GM18951 (cell line): ENCODE data around the gene STPG3.

Experiments used
- POLR2A ChIP-seq: IDR thresholded peaks from 4 replicates; pipeline ENCODE4 v1.6.1; 2011; ENCODE audit warnings: mild to moderate bottlenecking; ENCODE audit not compliant: insufficient read length, insufficient read depth; ENCODE audit errors: extremely low read depth
- in situ Hi-C: fragments of 300-500 bp; cut with MboI; formaldehyde crosslinking; loops from one replicate; pipeline ENCODE4 v1.12.0; 2022; ENCODE audit warnings: low sequenced_read_pairs, mixed read lengths, inconsistent platforms; ENCODE audit not compliant: unreplicated experiment

STPG3 gene

DNA sequence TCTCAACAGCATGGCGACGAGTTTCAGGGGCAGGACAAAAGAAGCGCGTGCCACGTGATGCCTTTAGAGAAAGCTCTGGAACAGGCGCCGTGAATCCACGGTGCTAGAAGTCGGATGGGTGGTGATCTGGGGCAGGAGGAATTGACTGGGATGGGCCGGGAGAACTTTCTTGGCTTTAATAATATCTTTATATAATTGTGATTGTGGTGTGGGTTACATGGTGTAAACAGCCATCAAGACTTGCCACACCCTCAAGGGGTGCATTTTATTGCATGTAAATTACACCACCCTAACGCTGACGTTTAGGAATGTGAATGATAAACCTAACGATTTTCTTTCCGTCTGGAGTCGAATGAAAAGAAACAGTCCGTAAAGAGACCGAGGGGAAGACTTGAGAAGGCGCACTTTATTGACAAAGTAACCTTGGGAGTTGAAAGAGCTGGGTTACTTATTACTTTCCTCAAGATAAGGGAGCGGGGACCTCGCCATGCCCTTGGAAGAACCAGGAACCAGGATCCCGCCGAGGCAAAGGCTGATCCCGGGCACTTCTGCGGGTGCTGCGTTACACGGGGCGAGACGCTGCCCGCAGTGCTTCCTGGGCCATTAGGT, 42.5 kb downstream of the STPG3 start:
- no peak for TF ChIP-seq POLR2A
- in situ Hi-C loops, result loop anchor here (10.0 kb wide), 2 partner anchors 111 to 231 kb away; no protein-coding TSS in a partner anchor

DNA sequence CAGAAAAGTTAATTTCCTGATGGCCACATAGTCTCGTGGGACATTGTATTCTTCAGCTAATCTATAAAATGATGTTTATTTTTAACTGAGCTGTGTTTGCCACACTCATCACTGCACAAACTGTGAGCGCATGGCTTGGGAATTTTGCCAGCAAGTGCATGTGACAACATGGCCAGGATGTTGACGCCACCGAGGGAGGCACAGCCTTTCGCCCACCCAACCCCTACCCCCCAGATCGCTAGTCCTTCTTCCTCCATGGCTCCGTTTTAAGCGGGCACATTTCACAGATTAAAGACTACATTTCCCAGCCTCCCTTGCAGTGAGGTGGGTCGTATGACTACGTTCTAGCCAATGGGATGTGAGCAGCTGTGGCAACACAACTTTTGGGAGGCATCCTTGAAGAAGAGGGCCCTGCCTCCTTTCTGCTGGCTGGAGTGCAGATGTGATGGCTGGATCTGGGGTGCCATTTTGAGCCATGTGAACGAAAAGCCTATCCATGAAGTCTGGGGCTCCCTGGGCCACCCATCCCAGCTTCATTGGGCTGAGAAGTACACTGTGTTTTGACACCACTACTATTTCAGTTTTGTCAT, 43.1 kb downstream of the STPG3 start:
- TF ChIP-seq POLR2A, result no peak
- in situ Hi-C loops, result loop anchor here (10.0 kb wide), 2 partner anchors 111 to 231 kb away; no protein-coding TSS in a partner anchor

DNA sequence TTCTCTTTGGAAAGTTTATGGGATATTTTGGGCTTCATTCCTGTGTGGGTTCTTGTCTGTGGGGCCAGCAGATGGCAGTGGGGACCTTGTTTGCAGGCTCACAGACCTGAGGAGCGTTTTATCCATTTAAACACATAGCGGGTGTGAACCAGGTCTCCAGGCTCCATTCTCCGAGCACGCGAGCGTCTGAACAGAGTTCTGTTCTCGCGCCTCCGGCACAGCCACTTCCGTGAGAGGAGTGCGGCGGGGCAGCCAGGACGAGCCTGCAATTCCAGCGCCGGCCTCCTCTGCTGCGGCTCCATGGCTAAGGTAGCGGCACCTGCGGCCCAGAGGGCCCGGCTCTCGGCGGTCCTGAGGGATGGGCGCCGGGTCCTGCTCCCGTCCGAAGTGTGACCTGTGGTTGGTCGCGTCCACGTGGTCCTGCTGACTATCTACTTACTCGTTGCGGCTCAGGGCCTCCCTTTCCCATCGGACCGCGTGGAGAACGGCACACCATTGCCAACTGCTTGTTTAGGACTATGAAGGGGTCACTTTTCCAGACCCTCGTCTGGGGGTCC, 43.7 kb downstream of the STPG3 start:
- TF ChIP-seq POLR2A, result no peak
- in situ Hi-C loops, result loop anchor here (10.0 kb wide), 2 partner anchors 110 to 230 kb away; no protein-coding TSS in a partner anchor

DNA sequence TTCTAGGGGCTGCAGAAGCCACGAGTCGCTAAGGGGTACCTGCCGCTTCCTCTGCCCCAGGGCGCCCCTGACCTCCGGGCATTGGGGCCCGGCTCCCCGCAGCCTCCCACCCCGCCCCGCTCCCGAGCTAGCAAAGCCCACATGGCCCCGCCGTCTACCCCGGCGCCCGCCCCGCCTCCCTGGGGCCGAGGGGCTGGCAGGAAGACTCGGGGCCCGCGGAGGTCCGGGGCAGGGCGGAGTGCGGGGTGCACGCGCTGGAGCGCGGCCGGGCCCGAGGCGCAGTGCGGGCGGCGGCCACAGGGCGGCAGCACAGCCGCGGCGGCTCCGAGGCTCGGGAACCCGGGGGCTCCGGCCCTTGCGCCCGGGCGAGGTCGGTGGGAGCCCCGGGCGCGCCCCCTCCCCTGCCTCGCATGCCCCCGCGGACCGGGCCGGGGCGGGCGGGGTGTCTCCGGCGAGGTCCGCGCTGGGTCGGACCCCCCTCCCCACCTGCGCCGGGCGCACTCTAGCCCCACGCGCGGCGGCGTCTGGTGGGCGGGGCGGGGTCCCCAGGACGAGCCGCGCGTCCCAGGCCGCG, 44.2 kb downstream of the STPG3 start:
- in situ Hi-C loops, result loop anchor here (10.0 kb wide), 2 partner anchors 109 to 229 kb away; no protein-coding TSS in a partner anchor
- TF ChIP-seq POLR2A, result no peak

DNA sequence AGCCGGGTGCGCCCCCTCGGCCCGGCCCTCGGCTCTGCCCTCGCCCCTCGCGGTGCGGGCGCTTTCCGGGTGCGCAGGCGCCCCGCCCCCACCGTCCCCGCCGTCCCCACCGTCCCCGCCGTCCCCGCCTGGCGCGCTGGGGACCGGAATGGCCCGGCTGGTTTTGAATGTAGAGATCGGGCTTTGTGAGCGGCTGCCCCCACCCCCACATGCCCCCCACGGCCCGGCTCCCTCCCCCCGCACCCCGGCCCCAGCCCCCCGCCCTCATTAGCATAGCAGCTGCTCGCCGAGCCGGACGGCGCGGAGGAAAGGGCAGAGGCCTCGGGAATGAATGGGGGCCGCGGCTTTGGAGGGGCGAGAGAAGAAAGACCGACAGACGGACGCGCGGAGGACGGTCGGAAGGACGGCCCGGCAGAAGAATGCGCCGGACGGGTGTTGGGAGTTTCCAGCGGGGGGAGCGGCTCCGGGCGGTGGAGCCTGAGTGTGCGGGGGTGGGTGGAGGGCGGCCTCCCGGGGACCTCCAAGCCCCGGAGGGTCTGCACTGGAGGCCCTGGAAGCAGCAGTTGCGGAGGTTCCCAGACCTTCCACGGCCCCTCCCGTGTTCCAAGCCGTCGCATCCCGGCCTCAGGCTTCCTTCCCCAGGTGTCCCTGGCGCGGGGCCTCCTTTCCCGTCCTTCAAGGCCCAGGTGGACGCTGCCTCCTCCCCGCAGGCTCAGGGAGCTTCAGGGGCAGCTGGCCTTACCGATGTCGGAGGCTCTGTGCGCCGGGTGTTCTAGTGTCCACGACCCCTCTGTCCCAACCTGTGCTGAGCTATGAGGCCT, 45.0 kb downstream of the STPG3 start:
- no peak for TF ChIP-seq POLR2A
- in situ Hi-C loops, result loop anchor here (10.0 kb wide), 2 partner anchors 109 to 229 kb away; no protein-coding TSS in a partner anchor

DNA sequence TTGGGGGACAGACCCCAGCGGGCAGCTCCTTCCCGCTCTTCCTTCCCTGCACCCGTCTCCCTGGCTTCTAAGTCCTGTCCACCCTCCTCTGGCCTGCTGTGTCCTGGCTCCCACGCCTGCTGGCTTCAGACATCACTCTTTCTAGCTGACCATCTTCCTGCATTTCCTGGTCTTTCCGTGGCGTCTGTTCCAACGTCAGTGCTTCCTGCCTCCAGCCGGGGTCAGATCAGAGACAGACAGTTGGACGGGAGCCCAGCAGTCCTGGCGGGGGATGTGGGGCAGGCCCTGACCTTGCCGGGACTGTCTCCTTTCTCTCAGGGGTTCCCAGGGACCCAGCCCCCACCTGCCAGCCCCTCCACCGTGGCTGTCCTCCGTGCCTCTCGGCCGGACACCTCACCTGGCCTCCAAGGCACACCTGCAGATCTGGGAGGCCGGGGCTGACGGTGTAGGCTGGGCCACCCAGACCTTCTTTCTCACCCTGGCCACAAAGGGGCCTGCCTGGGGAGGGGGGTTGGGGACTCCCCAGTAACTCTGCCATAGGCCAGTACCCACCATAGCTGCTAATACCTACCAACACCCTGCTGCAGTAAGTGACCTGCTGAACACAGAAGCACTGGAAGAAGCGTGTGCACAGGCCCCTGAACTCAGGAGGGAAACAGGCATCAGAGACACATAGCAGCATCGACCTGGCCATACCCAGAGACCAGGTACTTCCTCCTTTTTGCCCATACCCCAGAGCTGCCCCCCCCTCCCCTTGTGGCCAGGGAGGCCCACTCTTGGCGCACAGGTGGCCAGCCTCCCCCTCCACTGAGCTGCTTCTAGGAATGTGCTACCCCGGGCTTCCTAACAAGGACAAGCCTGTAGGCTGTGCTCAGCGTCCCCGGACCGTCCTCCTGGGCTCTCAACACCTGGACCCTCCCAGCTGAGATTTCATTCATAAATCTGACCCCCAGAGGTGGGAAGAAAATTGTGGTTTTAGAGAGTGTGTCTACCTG, 45.9 kb downstream of the STPG3 start:
- TF ChIP-seq POLR2A, result no peak

DNA sequence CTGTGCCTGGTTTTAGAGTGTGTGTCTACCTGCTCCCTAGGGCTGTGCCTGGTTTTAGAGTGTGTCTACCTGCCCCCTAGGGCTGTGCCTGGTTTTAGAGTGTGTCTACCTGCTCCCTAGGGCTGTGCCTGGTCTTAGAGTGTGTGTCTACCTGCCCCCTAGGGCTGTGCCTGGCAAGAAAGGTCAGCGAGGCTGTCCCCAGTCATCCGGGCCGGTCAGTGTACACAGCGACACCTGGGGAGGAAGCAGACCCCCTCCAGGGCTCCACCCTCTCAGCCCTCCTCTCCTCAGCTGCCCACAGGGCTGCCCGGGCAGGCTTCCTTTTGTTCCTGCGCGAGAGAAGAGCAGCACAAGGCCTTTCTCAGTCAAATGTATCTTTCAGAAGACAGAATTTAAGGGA, 46.9 kb downstream of the STPG3 start:
- in situ Hi-C loops, result loop anchor here (10.0 kb wide), 2 partner anchors 107 to 227 kb away; no protein-coding TSS in a partner anchor

More for the DNA sequence above, 45.9 kb downstream of the STPG3 start:
- in situ Hi-C loops, result loop anchor here (10.0 kb wide), 2 partner anchors 108 to 228 kb away; no protein-coding TSS in a partner anchor

DNA sequence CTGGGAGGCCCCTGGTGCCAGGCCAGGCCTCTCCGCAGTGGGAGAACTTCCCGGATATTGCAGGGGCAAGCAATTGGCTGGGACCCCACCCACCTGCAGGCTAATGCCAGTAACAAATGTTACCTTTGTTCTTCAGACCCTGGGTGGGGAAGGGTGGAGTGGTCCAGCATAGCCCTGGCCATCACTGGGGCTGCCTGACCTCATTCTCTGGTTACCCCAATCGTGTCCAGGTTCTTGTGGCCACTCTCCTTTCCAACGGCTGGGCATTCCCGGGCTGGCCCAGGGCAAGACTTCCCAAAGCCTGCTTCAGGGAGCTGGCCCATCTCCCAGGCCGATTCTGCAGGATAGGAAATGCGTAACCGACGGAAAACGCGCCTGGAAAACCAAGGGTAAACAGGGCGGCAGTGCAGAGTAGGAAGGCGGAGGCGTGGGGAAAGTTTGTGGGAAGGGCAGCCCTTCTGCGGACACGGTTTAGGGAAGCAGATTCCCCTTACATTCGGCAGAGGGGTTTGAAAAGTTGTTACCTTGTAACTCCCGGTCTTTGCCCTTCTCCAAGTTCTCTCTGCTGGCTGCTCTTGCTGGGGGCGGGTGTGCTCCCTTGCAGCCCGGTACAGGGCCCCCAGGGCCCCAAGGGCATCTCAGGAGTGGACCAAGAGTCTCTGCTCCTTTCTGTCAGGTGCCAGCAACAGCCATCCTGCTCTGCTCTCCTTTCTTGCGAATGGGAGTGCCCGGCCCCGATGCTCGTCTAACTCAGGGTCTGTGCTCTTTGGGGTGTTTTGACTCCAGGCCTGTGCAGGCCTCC, 47.5 kb downstream of the STPG3 start:
- TF ChIP-seq POLR2A, result no peak
- in situ Hi-C loops, result loop anchor here (10.0 kb wide), 2 partner anchors 106 to 226 kb away; no protein-coding TSS in a partner anchor

More for the DNA sequence above, 46.9 kb downstream of the STPG3 start:
- TF ChIP-seq POLR2A, result no peak

DNA sequence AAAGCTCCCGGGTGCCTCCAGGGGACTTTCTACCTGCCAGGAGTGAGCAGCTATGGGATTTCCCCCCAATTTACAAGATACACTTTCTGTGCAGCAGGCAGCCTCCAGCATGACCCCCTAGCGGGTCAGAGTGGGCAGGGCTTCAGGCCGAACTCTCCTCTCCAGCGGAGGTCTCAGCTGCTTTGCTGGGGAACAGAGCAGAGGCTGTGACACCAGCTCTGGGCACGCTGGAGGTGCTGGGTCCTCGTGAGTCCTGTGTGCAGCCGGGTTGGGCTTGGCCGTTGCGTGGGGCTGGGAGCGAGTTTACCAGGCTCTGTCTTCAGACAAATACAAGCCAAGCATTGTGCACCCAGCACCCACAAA, 48.1 kb downstream of the STPG3 start:
- in situ Hi-C loops, result loop anchor here (10.0 kb wide), 2 partner anchors 106 to 226 kb away; no protein-coding TSS in a partner anchor
- no peak for TF ChIP-seq POLR2A

DNA sequence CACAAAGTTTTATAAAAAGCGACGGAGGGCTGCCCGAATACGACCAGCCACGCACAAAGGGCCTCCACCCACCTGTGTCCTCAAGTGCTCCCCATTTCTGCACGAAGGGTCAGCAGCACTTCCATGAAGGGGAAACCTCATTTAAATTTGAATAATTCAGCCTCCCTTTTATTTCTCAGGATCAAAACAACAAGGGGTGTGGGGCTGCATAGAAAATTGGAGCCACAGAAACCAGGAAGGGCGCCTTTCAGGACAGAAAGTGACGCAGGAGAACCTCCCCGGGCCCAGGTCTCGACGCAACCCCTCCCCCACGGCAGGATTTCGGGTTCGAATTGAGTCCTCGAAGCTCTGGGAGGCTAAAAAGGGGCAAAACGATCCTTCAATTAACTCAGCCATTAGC, 48.9 kb downstream of the STPG3 start:
- in situ Hi-C loops, result loop anchor here (10.0 kb wide), 2 partner anchors 105 to 225 kb away; no protein-coding TSS in a partner anchor

More for the DNA sequence above, 48.9 kb downstream of the STPG3 start:
- TF ChIP-seq POLR2A, result no peak
